ENCODE data around the gene VILL.

VILL gene

GRCh38 chr3:38002291-38002876, 11.8 kb downstream of the VILL start:
- no peak for DNase-seq

- no peak for DNase-seq
Measured at GRCh38 chr3:38002940-38003339, 12.4 kb downstream of the VILL start.

GRCh38 chr3:38003371-38003816, 12.8 kb downstream of the VILL start:
- DNase-seq, result peak; percentile 50

- no peak for DNase-seq
Measured at GRCh38 chr3:38003817-38004414, 13.3 kb downstream of the VILL start.

GRCh38 chr3:38004415-38005075, 14.0 kb downstream of the VILL start:
- DNase-seq, result no peak

GRCh38 chr3:38005076-38006020, 14.8 kb downstream of the VILL start:
- DNase-seq, result no peak

GRCh38 chr3:38006031-38006430, 15.4 kb downstream of the VILL start:
- DNase-seq, result no peak

- DNase-seq, result no peak
Measured at GRCh38 chr3:38006445-38006995, 15.9 kb downstream of the VILL start.

- no peak for DNase-seq
Measured at GRCh38 chr3:38007754-38008090, 17.1 kb downstream of the VILL start.

- DNase-seq, result no peak
Measured at GRCh38 chr3:38008191-38008701, 17.7 kb downstream of the VILL start.

- no peak for DNase-seq
Measured at GRCh38 chr3:38008971-38009580, 18.5 kb downstream of the VILL start.

GRCh38 chr3:38009807-38010591, 19.4 kb downstream of the VILL start:
- no peak for DNase-seq

GRCh38 chr3:38011111-38011510, 20.5 kb downstream of the VILL start:
- no peak for DNase-seq

- DNase-seq, result no peak
Measured at GRCh38 chr3:38015485-38015884, 24.9 kb downstream of the VILL start.

- no peak for DNase-seq
Measured at GRCh38 chr3:38015984-38016383, 25.4 kb downstream of the VILL start.

GRCh38 chr3:38016410-38016809, 25.8 kb downstream of the VILL start:
- no peak for DNase-seq

- no peak for DNase-seq
Measured at GRCh38 chr3:38016847-38017444, 26.4 kb downstream of the VILL start.

- no peak for DNase-seq
Measured at GRCh38 chr3:38017445-38018295, 27.1 kb downstream of the VILL start.

GRCh38 chr3:38018296-38019266, 28.0 kb downstream of the VILL start:
- no peak for DNase-seq

Data from effector CD8-positive, alpha-beta T cell (primary cell).